Activated T-helper 17 cell treated with anti-CD3 and anti-CD28 coated beads, Interleukin-2, amount 50 U/mL, for 72 hours (primary cell): ENCODE data around the gene ZNF780B. TPM values are rescaled to one million over a fixed set of nuclear protein-coding genes. Genes with fewer than 3 reads are reported as not detected.

Experiments
- ATAC-seq: fragments of 150-1000 bp; cut with Tn5 transposase; replicated peaks from 2 replicates; pipeline ENCODE4 v1.10.0; 2021; ENCODE audit warnings: mild to moderate bottlenecking, moderate library complexity
- H3K27ac Mint-ChIP-seq: one replicate; pipeline ENCODE4 v1.8.0; 2022; ENCODE audit warnings: mixed read lengths
- H3K27me3 Mint-ChIP-seq: one replicate; pipeline ENCODE4 v1.8.0; 2022; ENCODE audit warnings: mixed read lengths
- H3K36me3 Mint-ChIP-seq: one replicate; pipeline ENCODE4 v1.8.0; 2022; ENCODE audit warnings: low read depth, mild to moderate bottlenecking, mixed read lengths
- H3K4me1 Mint-ChIP-seq: one replicate; pipeline ENCODE4 v1.8.0; 2022; ENCODE audit warnings: mixed read lengths
- H3K4me3 Mint-ChIP-seq: one replicate; pipeline ENCODE4 v1.8.0; 2022; ENCODE audit warnings: mild to moderate bottlenecking, mixed read lengths
- H3K9me3 Mint-ChIP-seq: one replicate; pipeline ENCODE4 v1.8.0; 2022; ENCODE audit warnings: mixed read lengths
- total RNA-seq, 2 donors: library from RNA; stranded (reverse); gene quantifications; one replicate each; pipeline ENCODE4 v1.2.3, GENCODE V29; 2022

Gene ZNF780B
- total RNA-seq, 2 donors from 2014 or later, result 12.1 to 20.9 TPM

GRCh38 chr19:40009674-40010073 is 46.4 kb downstream of the ZNF780B start:
- Mint-ChIP-seq H3K27ac (no peak overlapping the region), H3K4me1 (no peaks in the 10 kb centered on the region), H3K27me3 (no peaks in the 10 kb centered on the region), H3K4me3 (no peak overlapping the region), H3K9me3 (peaks cover 13% of the 10 kb centered on the region), H3K36me3 (peaks cover 89% of the 10 kb centered on the region)
- ATAC-seq, result no peak

GRCh38 chr19:40006273-40006691 is 49.7 kb downstream of the ZNF780B start:
- H3K27me3 Mint-ChIP-seq, result no peaks in the 10 kb centered on the region
- H3K27ac Mint-ChIP-seq, result peak overlapping the region; percentile 3
- no peaks in the 10 kb centered on the region for H3K4me1 Mint-ChIP-seq
- ATAC-seq, result no peak
- H3K4me3 Mint-ChIP-seq, result no peak overlapping the region
- H3K36me3 Mint-ChIP-seq, result peaks cover 55% of the 10 kb centered on the region
- peaks cover 5% of the 10 kb centered on the region for H3K9me3 Mint-ChIP-seq

DNA sequence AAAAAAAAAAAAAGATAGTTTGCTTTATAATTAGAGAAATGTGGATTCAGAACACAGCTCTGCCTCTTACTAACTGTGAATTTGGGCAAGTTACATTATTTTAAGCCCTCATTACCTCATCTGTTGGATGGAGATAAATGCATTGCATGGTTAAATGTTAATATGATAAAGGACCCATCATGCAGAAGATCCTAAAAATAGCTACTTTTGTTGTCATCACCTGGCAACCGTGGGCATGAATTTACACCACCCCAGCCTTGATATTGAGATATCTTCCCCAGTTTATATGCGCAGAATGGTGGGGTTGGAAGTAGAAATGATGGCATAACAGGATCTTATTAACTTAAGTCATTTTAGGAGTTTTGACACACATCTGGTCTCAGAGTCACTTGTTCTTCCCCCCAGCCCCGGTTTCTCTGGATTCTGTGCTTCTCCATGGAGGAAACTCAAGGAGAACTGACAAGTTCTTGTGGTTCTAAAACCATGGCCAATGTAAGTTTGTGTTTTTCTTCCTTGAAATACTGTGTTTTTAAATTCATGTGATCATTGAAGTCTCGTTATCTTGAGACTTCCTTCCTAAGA is 50.2 kb downstream of the ZNF780B start:
- ATAC-seq, result no peak
- Mint-ChIP-seq H3K36me3 (peaks cover 50% of the 10 kb centered on the region), H3K4me3 (no peak overlapping the region)

GRCh38 chr19:39998501-39998900 is 57.5 kb downstream of the ZNF780B start:
- H3K27ac Mint-ChIP-seq, result peak overlapping the region; percentile 93
- H3K9me3 Mint-ChIP-seq, result no peaks in the 10 kb centered on the region
- peaks cover 10% of the 10 kb centered on the region for H3K4me1 Mint-ChIP-seq
- no peaks in the 10 kb centered on the region for H3K27me3 Mint-ChIP-seq
- peaks cover 11% of the 10 kb centered on the region for H3K36me3 Mint-ChIP-seq
- H3K4me3 Mint-ChIP-seq, result peak overlapping the region; percentile 92
- no peak for ATAC-seq

More for the DNA sequence above, 50.2 kb downstream of the ZNF780B start:
- Mint-ChIP-seq H3K27ac (peak overlapping the region; percentile 3), H3K4me1 (no peaks in the 10 kb centered on the region), H3K27me3 (no peaks in the 10 kb centered on the region), H3K9me3 (peaks cover 5% of the 10 kb centered on the region)

DNA sequence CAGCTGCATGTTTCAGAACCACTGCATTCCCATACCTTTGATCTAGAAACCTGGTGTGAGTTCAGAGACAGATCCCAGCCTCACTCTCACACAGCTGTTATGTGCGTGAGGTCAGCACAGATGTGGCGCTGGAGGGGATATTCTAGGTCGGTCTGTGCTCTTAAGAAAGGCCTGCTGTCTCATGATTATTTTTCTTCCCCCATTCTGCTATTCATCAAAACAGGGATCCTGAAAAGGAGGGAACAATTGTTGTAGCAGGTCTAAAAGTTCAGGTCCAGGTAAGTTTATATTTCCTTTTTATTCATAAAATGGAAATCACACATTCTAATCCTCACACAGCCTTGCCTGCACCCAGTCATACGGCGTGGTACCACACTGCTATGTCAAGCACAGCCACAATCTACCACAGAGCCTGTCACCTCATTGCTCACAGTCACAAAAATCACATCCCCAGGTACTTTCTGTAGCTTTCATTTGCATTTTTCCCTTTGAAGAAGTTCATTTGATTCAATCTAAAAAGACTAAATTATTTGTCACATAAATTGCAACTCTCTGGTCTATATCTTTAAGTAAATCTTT is 58.3 kb downstream of the ZNF780B start:
- Mint-ChIP-seq H3K36me3 (peaks cover 11% of the 10 kb centered on the region), H3K4me1 (peaks cover 15% of the 10 kb centered on the region), H3K27me3 (no peaks in the 10 kb centered on the region), H3K4me3 (peak overlapping the region; percentile 92), H3K9me3 (peaks cover 4% of the 10 kb centered on the region), H3K27ac (peak overlapping the region; percentile 93)
- peak; percentile 39 for ATAC-seq

DNA sequence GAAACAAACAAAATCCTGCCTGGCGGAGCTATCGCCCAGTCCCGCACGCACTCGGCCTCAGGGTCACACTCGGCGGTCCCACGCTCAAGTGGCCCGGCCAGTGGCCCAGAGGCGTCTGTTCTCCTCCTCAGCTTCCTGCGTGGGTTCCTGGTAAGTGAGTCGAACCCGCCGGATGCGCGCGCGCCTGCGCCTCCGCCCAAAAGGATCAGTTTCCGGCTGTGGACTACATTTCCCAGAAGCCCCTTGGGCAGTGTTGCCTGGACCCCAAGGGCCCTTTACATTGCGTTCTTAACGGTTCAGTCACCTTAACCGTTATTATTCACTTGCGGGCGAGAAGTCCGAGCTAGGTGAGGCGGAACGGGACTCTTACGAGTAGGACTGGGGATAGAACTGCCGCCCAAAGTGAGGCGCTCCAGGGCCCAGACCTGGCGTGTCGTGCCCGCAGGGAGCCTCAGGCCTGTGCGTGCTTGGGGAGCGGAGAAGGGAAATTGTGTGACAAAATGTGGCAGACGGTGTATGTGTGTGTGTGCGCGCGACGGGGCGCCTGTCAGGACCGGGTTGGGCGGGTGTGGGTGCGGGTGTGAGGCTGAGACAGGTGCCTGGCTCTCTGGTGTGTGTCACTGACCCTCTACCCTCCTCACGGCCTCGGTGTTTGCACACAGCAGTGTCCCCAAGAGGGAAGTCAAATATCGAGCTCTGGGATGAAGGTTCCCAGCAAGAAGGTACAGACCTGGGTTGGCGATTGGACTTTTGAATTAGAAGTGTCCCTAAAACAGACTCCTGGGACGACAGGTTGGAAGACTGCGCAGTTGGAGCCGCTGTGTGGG is 59.0 kb downstream of the ZNF780B start, which contains the start of gene ZNF546:
Gene ZNF546 (plus strand): TSS at position 250 of the 827 bp plus-strand sequence. CDS start 1,267 bp downstream, outside the sequence.
- H3K4me1 Mint-ChIP-seq, result peaks cover 21% of the 10 kb centered on the region
- peak; percentile 89 for ATAC-seq
- H3K9me3 Mint-ChIP-seq, result peaks cover 4% of the 10 kb centered on the region
- peak within 1 kb of the TSS; percentile 92 for H3K4me3 Mint-ChIP-seq
- peaks cover 11% of the 10 kb centered on the region for H3K36me3 Mint-ChIP-seq
- peak within 1 kb of the TSS; percentile 93 for H3K27ac Mint-ChIP-seq
- H3K27me3 Mint-ChIP-seq, result no peaks in the 10 kb centered on the region

DNA sequence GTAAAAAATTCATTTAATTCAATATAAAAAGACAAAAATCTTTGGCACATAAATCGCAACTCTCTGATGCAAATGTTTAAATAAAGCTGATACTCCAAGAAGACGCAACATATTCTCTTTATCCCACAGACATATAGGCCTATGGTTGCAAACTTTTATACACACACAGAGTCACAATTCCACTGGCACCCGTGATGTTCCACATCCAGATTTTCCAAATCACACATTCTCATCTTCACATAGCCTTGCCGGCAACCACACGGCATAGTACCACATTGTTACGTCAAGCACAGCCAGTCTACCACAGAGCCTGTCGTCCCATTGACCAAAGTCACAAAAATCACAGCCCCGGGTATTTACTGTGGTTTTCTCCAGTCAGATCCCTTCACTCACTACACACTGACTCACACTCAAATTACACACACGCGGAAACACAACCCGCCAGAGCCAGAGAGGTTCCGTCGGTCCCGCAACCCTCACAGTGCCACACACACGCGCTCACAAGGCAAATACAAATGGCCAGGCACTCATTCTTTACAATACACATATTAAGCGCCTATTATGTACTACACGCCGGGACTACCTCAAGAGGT is 59.7 kb downstream of the ZNF780B start:
- peaks cover 4% of the 10 kb centered on the region for H3K9me3 Mint-ChIP-seq
- H3K36me3 Mint-ChIP-seq, result peaks cover 11% of the 10 kb centered on the region
- H3K4me3 Mint-ChIP-seq, result peak overlapping the region; percentile 92
- peaks cover 21% of the 10 kb centered on the region for H3K4me1 Mint-ChIP-seq
- H3K27me3 Mint-ChIP-seq, result no peaks in the 10 kb centered on the region
- ATAC-seq, result peak; percentile 71
- peak overlapping the region; percentile 93 for H3K27ac Mint-ChIP-seq

GRCh38 chr19:39995794-39996193 is 60.2 kb downstream of the ZNF780B start:
- Mint-ChIP-seq H3K4me3 (peak overlapping the region; percentile 92), H3K9me3 (peaks cover 4% of the 10 kb centered on the region), H3K27me3 (no peaks in the 10 kb centered on the region), H3K4me1 (peaks cover 21% of the 10 kb centered on the region), H3K27ac (peak overlapping the region; percentile 93), H3K36me3 (peaks cover 11% of the 10 kb centered on the region)
- no peak for ATAC-seq

- peak overlapping the region; percentile 92 for H3K4me3 Mint-ChIP-seq
- H3K36me3 Mint-ChIP-seq, result peaks cover 16% of the 10 kb centered on the region
- peaks cover 26% of the 10 kb centered on the region for H3K4me1 Mint-ChIP-seq
- ATAC-seq, result no peak
- H3K27ac Mint-ChIP-seq, result no peak overlapping the region
- peaks cover 4% of the 10 kb centered on the region for H3K9me3 Mint-ChIP-seq
- H3K27me3 Mint-ChIP-seq, result no peaks in the 10 kb centered on the region
Measured at GRCh38 chr19:39994361-39994760, 61.7 kb downstream of the ZNF780B start.

DNA sequence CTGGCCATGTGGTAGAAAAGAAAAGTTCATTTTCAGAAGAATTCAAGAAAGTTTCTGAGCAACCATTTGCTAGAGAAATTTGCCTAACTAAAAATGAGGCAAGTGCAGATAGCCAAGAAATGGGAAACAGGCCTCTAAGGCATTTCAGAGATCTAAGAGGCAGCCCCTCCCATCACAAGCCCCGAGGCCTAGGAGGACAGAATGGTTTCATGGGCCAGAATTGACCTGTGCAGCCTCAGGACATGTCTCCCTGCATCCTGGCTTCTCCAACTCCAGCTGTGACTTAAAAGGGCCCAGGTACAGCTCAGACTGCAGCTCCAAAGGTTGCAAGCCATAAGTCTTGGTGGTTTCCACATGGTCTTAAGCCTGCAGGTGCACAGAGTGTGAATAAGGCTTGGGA is 62.4 kb downstream of the ZNF780B start:
- H3K27me3 Mint-ChIP-seq, result no peaks in the 10 kb centered on the region
- peaks cover 4% of the 10 kb centered on the region for H3K9me3 Mint-ChIP-seq
- H3K4me1 Mint-ChIP-seq, result peaks cover 26% of the 10 kb centered on the region
- H3K36me3 Mint-ChIP-seq, result peaks cover 16% of the 10 kb centered on the region
- ATAC-seq, result no peak
- no peak overlapping the region for H3K4me3 Mint-ChIP-seq
- H3K27ac Mint-ChIP-seq, result no peak overlapping the region

GRCh38 chr19:39987596-39987995 is 68.4 kb downstream of the ZNF780B start:
- Mint-ChIP-seq H3K27me3 (no peaks in the 10 kb centered on the region), H3K36me3 (peaks cover 32% of the 10 kb centered on the region)

GRCh38 chr19:39987167-39987566 is 68.9 kb downstream of the ZNF780B start:
- no peaks in the 10 kb centered on the region for H3K9me3 Mint-ChIP-seq
- H3K27me3 Mint-ChIP-seq, result no peaks in the 10 kb centered on the region
- no peak for ATAC-seq
- H3K27ac Mint-ChIP-seq, result no peak overlapping the region
- H3K36me3 Mint-ChIP-seq, result peaks cover 36% of the 10 kb centered on the region
- peaks cover 5% of the 10 kb centered on the region for H3K4me1 Mint-ChIP-seq
- no peak overlapping the region for H3K4me3 Mint-ChIP-seq

More at GRCh38 chr19:39987596-39987995, 68.4 kb downstream of the ZNF780B start:
- no peak for ATAC-seq
- H3K4me1 Mint-ChIP-seq, result peaks cover 9% of the 10 kb centered on the region
- H3K9me3 Mint-ChIP-seq, result no peaks in the 10 kb centered on the region
- no peak overlapping the region for H3K27ac Mint-ChIP-seq
- no peak overlapping the region for H3K4me3 Mint-ChIP-seq

DNA sequence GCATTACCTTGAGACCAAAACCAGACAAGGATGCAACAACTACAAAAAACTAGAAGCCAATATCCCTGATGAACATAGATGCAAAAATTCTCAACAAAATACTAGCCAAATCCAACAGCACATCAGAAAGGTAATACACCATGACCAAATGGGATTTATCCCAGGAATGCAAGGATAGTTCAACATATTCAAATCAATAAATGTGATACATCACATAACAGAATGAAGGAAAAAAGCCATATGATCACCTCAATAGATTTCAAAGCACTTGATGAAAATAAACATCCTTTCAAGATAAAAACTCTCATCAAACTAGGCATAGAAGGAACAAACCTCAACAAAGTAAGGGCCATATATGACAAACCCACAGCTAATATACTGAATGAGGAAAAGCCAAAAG is 69.4 kb downstream of the ZNF780B start:
- H3K36me3 Mint-ChIP-seq, result peaks cover 41% of the 10 kb centered on the region
- H3K27me3 Mint-ChIP-seq, result no peaks in the 10 kb centered on the region
- ATAC-seq, result no peak
- H3K9me3 Mint-ChIP-seq, result no peaks in the 10 kb centered on the region
- no peak overlapping the region for H3K4me3 Mint-ChIP-seq
- peaks cover 4% of the 10 kb centered on the region for H3K4me1 Mint-ChIP-seq
- no peak overlapping the region for H3K27ac Mint-ChIP-seq

GRCh38 chr19:39983695-39984300 is 72.2 kb downstream of the ZNF780B start:
- Mint-ChIP-seq H3K4me3 (no peak overlapping the region), H3K36me3 (peaks cover 64% of the 10 kb centered on the region), H3K27ac (no peak overlapping the region), H3K4me1 (no peaks in the 10 kb centered on the region), H3K9me3 (no peaks in the 10 kb centered on the region), H3K27me3 (no peaks in the 10 kb centered on the region)
- no peak for ATAC-seq
